GM21367 (cell line): ENCODE results near the gene CXXC4.

Source experiments
- ATAC-seq: cut with Tn5 transposase; IDR thresholded peaks from one replicate; pipeline ENCODE4 v1.9.1; 2021; ENCODE audit not compliant: unreplicated experiment

CXXC4 gene

DNA sequence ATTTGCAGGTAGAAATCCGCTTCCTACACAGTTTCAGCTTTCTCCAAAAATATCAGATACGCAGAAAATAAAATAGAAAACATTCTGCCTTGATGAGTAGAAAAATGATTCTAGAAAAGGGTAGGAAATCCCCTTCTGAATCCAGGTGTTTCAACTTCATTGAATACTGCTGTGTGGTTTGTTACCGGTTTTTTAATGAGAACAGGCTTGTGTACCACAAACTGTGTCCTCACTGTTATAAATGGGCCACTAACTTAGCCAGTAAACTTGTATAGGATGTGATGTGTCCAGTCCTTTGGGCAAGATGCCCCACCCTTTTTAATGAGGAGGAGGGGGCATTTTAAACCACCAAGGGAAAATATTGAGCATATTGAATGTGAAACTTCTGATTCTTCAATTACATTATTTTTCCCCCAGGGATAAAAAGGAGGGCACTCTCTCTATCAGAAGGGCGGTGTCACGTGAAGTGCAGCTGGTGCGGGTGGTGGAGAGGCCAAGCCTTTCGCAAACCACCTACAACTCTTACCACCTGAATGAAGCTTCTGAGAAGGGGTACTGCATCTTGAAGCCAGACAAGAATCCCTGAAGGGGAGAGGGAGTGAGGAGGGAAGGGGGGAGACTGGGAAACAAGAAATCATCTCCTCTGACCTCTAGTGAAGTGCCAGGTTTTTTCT lies 4.5 kb downstream of the CXXC4 start:
- peak; percentile 31 for ATAC-seq

DNA sequence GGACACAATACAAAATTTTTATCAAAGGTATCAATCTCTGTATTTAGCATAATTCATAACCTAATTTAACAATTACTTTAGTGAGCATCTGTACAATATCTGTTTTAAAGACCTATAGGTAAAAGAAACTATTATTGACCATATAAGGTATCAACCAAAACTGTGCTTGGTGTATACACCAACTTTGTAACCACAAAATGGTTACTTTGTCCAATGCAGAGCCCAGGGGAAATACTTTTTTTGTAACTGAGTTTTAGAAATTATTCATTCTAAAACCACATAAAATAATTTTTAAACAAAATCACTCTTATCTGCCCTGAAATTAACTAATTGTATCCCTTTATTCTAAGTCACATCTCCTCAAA lies 5.0 kb downstream of the CXXC4 start:
- ATAC-seq = no peak

DNA sequence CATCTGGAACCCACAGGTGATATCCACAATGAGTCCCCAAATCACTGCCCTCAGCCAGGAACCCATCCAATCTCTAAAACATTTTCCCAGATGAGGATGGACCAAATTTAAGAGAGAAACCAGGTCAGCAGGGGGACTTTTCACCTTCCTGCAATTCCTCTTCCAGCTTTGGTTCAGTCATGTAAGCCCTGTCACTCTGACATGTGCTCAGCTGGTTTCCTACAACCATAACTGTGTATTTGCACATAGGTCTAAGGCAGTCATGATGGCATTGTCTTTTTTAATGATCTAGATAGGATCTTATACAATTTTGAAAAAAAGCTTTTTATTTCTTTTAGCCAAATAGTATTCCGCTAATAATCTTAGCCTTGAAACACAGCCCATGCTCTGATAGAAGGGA lies 6.5 kb downstream of the CXXC4 start:
- ATAC-seq = no peak

DNA sequence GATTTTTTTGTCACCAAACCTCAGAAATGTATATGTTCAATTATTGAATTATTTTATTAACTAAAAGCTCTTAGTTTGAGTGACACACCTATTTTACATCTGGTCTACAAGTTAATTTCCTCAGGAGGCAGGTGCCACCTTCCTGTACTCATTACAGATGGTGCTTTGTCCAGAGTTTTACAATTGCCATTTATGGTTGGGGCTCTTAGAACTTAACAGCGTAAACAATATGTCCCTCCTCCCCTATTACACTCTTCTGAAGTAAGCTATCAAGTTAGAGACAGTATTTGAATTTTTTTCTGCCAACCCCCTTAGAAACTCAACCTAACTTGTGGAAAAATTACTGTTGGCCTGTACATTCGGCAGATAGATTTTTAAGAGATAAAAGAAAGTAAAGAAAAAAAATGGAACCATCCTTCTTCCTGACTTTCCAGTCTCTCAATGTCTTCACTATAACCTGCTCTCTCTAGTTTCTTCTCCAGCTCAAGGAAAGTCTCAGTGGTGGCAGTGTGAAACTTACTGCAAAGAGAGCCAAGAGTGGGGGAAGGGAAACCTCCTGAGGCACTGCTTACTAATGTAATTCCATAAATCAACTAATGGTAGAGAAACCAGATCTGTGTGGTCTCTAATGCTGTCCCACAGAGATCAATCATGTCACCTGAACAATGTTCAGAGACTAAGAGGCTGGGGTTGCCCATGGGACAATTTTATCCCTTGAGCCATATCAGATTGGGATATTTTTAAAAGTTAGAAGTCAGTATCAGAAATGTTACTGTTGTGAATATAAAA lies 7.8 kb downstream of the CXXC4 start:
- ATAC-seq = no peak

DNA sequence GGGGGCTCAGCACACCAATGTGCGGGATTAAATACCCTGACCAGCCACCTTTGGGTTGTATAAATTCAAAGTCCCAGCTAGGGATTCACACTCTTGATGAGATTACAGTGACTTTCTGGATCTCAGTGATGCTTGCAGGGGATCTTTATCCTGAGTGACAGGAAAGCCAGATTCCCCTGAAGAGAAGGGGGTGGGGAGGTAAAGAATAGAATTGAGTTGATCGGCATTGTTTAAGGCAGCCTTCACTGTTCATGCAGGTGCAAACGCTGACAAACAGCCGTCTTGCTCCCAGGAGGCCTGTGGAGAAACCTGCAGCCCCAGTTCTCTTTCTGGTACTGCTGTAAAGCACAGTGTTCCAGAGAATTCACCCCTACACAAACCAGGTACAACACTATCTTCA lies 19.0 kb downstream of the CXXC4 start:
- ATAC-seq = no peak

DNA sequence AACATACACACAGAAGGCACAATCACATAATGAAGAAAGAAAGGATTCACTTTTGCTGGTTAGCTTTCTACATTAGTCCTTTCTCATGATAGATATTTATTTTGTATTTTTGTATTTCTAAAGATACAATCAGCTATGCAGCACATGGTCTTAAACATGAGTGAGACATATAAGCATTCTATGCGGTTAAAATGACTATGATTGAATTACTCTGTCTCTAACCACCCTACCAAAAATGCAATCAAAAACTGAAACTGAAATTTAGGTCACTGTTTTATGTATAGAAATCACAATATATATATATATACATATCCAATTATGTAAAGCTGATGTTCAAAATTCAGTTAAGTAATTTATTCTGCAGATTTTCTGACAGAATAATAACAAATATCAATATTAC lies 21.9 kb downstream of the CXXC4 start:
- ATAC-seq = no peak

DNA sequence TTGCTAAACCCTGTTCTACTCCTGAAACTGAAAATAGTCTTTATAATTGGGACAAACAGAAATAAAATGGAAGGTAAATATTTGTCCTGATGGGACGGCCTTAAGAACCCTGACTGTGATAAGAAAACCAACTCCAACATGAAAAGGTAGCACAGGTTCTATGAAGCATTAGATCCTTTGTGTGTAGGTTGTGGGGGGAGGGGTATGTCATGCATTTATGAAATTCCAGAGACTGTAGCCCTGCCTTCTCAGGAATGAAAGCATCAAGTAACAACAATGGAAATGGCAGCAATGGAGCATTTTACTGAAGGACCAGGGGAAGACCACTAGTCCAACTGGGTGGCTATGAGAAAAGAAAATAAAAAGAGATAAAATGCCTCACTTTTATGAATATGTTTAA lies 23.9 kb downstream of the CXXC4 start:
- no peak for ATAC-seq

DNA sequence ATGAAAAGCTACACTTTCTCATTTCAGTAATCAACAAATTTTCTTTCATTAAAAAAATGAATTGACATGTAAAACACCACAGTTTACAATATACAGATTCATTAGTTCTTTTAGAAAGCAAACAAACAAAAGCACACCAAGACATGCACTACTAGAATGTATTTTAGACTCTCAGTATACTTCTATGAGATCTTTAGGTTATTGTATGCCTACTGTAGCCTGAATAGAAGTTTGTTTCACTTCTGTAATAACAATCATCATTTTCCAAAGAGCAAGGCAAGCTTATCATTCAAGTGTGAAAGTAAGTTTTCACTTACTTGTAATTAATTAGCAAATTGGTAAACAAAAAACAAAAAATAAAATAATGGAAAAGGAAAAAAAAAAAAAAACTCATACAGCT lies 24.9 kb downstream of the CXXC4 start:
- ATAC-seq = no peak

DNA sequence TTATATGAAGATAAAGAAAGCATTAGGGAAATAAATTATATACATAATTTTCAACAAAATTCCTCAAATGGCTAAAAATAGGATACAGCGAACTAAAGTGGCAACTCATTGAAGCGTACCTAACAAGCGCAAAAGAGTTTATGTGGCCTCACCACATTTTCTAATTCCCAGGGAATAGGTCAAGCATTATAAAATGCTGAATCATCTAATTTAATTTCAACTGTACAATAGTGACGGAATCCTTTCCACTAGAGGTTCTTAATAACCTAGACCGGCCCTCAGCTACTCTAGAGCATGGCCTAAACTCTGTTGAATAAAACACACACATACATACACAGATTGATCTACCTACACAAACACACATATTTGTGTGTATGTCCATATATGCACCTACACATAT lies 29.1 kb downstream of the CXXC4 start:
- ATAC-seq = no peak

DNA sequence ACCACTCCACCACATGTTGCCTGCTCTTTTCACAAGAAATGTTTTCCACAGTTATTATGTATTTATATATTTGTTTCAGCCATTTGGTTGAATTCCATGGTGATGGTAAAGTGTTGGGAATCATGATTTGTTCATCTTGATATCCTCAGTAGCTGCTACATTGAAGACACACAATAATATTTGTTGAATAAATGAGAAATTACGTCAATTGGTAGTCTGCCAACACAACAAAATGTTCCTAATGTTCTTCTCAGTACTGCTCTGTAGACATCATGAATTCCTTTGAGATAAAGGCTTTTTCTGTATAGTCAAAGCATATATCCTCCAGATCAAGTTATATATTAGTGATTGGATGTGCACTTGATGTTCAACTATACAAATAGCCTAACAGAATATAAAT lies 29.5 kb downstream of the CXXC4 start:
- no peak for ATAC-seq

DNA sequence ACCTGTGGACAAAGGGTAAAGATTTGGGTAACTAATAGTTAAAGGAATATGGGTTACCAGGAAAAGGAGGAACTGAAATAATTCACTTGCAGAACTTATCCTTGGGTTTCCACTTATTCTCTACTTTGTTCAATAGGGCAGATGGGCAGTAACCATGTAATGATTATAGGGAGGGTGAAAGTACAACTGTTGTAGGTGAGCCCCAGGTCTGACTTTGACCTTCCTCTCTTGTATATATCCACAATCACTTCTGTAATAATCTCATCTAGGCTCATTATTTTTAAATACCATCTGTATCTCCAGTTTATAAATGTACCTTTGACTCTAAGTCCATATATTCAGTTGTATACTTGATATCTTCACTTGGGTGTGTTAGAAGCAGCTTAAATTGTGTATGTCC lies 32.1 kb downstream of the CXXC4 start:
- no peak for ATAC-seq

DNA sequence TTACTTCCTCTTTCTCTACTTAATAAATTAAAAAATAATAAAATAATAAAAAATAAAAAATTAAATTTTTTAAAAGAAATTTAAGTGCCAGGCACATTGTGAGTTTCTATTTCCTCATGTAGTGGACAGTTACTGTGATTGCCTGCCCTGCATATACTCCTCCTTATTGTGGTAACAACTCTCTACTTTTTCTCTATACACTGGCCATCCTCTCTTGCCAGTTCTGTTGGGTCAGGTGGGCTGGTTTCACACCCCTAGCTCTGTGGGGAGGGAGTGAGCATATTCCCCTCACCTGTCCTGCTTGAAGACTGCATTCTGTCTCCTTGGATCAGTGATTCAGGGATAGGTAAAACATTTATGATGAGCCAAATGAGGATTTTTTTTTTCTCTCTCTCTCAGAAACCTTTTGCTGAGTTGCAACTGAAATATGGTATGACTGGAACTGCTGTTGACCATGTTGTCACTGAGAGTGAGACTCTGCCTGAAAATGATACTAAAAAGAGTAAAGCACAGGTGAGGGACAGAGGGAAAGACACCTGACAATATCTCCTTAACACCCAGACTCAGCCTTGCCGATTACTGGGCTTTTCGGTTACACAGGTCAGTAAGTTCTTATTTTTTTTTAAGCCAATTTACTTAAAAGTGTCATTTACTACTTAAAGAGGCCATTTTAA lies 37.2 kb downstream of the CXXC4 start:
- ATAC-seq = no peak

DNA sequence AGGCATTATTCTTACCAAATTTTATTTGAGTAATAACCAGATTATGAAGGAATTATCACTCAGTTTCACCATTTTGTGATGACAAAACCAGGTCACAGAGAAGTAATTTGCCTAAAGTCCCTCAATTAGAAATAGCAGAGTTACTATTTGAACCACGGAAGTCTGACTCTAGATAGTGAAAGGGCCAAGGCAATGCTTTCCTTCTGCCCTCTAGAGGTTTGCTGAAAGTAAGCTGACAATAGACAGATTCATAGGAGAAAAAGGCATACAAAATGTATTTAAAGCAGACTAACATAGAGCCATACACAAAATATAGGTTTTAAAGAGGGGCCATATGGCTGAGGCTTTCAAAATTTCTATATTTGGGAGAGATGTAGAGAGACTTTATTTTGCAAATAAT lies 43.1 kb downstream of the CXXC4 start:
- peak; percentile 88 for ATAC-seq

DNA sequence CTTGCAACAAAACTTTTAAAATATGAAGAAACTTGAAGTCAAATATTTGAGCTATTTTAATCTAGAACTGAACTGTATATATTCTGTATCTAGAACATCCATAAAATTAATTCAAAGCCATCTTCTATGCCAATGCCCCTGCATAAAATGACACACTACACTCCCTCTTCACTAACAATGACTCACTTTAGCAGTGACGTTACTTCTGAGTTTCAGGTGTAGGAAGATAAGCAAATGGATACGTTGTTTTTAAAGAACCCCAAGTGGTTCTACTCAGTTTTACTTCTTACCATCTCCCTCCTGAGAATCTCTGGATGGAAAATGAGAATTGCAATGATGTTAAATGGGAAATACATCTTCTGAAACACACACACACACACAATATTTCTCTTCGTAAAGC lies 45.2 kb downstream of the CXXC4 start:
- ATAC-seq = no peak

DNA sequence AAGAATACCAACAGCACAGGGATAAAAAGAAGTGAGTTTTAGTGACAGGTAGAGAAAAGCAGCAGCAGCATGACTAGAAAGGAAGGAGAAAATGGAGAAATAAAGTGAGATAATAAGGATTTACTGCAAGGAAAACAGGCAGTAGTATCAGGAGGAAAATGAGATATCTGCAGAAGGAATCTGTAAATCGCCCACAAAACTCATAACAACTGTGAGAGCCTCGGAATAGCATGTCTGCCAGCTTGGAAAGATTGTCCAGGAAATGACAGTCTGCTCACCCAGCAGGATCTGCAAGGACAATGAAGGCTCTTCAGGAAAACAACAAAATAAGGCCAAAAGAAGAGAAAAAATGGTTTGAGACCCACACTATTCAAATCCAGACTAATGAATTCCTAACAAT lies 47.4 kb downstream of the CXXC4 start:
- no peak for ATAC-seq

DNA sequence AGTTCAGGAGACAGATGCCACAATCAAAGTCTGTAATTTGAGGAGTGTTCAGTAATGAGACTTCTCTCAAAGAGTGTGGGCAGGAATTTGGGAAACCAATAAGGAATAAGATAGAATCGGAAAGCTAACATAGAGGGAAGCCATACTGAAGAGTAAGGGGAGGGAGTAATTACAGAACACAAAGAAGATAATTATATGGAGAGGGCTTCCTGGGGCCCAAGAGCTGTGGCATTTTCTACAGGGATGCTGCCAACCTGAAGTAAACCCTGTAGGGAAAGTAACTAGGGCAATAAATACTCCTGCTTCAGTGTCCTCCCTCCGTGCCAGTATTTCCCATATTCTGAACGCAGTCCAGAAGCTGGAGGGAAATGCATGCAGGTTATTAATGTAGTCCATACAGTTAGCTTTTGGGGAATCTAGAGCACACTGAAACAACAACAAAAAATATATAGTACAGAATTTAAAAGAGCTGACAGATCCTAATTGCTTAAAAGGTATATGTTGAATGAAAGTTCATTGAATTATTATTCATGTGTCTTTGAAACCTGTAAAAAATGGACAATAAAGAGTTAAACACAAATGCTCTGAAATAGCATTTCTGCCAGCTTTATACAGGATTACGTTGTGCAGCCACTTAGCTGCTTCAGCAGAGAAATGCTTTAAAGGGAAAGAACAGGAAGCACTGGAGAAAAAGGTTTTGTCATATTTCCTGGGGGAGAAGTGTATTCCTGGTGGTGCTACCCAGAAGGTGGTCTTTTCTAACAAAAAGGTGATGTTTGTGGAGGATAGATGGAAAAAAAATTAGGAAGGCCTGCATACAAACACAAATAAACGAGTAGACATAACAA lies 48.0 kb downstream of the CXXC4 start:
- no peak for ATAC-seq

DNA sequence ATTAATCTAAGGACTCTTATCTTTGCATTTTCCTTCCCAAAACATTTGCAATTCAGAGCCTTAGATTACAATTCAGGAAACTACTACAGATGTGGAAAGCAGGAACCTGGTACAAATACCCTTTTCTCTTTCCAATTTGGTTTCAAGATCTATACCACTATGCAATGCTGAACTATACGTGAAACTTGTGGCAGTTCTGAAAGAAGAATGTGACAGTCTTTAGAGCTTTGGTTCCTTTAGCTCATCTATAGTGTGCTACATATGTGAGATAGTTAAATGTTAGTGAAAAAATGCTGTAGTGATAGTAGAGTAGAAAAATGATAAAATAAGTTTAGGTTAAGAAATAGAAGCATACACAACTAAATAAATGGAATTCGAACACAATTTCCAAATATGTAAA lies 50.0 kb downstream of the CXXC4 start:
- ATAC-seq = no peak

DNA sequence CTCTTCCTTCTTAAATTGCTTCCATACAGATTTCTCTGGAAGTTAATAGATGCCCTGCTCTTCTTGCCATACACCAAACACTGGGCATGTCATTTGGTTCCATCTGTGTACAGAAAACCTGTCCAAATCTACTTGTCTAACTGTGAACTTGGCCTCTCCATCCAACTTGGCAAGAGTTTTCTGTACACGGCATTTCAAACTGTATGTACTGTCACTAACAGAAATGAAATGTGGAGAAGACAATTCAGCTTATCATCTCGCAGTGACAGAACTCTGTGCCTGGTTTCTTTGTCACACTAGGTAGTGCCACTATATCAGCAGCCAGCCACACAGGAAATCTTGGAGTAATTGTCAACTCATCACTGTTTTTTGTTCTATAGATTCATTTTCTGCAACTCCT lies 58.2 kb downstream of the CXXC4 start:
- ATAC-seq = no peak

DNA sequence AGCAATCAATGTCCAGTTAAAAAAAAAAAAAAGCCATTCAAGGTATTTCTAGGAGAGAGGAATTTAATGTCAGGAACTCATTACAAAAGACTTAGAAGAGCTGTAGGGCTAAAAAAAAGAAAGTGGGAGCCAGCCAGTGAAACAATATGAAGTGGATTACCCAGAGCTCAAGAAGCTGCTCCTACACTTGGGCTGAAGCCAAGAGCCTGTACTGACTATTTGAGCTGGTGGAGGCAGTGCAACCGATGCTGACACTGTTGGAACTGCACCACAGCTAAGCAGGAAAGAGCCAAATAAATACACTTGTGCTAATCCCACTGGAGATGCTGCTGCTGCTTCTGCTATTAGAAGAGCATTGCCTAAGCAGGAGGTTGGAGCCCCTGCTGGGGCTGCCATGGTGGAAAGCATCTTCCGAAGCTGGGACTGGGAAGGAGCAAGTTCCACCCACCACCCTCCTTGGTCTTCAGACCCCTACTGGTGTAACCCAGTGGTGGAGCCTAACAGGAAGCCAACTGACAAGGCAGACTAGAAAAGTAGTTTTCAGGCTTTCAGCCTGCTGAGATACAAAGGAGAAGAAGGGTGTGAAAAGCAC lies 65.4 kb downstream of the CXXC4 start:
- no peak for ATAC-seq

DNA sequence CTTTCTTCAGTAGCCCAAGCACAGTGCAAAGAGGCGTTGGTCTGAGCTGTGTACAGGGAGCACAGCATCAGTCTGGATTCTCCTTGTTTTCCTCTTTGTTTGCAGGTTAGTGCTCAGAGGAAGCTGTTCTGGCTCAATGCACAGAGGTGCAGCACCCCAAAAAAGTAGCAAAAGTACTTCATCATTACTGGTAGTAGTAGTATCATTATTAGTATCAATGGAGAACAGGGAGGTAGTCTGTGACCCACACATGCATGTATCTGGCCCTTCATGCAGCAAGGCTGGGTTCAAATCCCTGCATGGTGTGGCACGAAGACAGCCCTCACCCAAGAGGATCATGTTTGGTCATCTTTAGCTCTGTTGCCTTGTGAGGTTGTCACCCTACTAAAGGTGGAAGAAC lies 68.7 kb downstream of the CXXC4 start:
- no peak for ATAC-seq

DNA sequence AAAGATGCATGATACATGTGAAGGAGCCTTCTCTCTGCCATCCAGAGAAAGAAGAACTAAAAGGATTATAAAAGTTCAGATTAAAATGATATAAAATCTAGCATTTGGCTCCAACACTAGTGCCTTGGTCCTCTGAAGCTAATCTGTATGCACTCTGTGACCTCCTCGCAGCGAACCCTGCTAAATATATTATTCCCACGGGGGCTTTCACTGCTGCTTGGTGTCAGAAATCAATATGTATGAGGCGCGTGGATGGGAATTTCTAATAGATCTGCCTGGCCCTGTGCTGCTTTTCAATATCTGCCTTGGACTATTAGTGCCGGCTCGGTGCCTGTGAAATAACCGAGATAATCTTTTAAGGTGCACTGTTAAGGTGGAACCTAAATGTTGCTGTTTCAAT lies 69.7 kb downstream of the CXXC4 start:
- ATAC-seq = no peak
